Head of caudate nucleus (tissue), 42 donors: Measurements from ENCODE around the gene ASAP3.

Source experiments
- DNase-seq, 42 donors: peaks; one replicate each; pipeline versions ENCODE4 v3.0.0 to v3.0.0-alpha.2; 2020 to 2021; ENCODE audit warnings: mixed read lengths in 7 of 42
- intact Hi-C: fragments of 100-400 bp; cut with DNase I; formaldehyde crosslinking; loops from one replicate; pipeline ENCODE4 v1.15.0; 2022

The ASAP3 gene

GRCh38 chr1:23407016-23407630 lies 76.9 kb downstream of the ASAP3 start:
- no peak for DNase-seq
- intact Hi-C loops = no loop called here

GRCh38 chr1:23405946-23406345 lies 78.0 kb downstream of the ASAP3 start:
- intact Hi-C loops = no loop called here
- no peak for DNase-seq

DNA sequence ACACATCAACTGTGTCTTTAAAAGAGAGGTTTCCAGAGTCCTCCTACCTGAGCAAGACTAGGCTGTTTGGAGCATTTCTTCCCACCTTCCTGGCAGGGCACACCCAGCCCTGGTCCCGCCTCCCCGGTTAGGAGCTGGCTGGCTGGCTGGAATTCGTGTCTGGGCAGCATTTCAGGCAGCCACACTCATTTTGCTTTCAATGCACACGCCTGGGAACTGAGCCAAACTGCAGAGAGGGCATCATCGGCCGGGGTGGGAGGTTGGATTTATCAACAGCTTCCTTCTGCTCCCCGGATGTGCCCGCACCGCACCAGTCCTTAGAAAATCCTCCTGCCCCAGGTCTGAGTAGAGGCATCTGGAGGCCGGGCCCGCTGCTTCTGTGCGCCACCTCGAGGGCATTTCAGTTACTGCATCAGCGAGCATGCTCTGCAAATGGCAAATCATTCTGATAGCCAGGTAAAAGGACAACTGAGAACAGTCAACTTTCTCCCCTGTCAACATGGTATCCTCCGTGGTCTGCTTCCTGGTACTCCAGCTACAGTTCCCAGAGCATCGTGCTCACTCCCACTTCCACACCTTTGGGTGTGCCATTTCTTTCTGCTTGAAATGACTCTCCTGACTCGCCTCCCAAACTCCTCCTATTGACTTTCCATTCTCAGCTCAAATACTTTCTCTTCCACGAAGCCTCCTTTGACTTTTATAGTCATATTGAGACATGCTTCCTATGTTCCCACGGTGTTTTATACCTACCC lies 80.1 kb downstream of the ASAP3 start:
- peak; percentile 75 to 96 (median 91) for DNase-seq
- intact Hi-C loops = no loop called here

DNA sequence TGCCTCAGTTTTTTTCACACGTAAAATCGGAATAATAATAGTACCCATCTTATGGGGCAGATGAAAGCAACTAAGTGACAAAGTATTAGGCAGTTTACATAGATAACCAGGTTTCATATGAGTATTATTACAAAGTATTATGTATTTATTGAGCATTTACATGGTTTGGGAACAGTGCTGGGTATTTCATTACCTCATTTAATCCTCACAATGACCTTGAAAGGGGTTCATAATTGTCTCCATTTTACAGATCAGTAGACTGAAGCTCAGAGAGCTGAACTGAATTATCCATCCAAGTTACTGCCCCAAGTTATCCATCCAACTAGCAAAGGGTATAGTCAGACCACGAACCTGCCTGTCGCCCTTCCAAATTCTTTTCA lies 80.6 kb downstream of the ASAP3 start:
- intact Hi-C loops = no loop called here
- DNase-seq = no peak

GRCh38 chr1:23403038-23403336 lies 81.0 kb downstream of the ASAP3 start:
- intact Hi-C loops = no loop called here
- DNase-seq = peak in 1 of 42 donors; percentile 36

DNA sequence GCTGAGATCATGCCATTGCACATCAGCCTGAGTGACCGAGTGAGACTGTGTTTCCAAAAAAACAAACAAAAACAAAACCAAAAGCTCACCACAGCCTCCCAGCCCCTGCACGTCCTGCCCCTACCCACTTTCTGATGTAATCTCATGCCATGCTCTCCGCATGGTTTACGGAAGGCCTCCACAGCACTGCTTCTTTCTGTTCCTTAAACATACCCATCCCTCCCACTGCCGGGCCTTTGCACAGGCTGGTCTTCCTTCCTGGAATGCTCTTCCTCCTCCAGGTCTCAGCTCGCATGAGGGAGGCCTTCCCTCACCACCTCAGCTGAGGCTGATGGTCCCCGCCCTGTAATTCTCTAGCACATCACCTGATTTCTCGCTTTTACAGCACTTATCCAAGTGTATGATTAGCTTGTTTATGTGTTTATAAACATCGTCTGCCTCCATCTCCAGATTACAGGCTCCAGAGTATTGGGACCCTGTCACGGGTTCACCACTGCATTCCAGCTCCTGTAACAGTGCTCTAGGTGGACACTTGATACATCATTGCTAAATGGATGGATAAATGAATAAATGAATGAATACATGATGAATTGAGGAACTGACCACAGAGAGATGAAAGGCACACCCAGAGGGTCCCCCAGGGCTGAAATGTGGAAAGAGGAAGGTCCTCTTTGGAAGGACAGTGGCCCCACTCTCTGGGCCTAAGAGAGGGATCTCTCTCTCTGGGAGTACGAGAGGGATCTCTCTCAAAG lies 81.5 kb downstream of the ASAP3 start:
- peak in 14 of 42 donors; percentile 10 to 56 (median 27) for DNase-seq
- intact Hi-C loops = no loop called here

- no peak for DNase-seq
- intact Hi-C loops = no loop called here
These were observed 82.7 kb downstream of the ASAP3 start for GRCh38 chr1:23401313-23401712.

DNA sequence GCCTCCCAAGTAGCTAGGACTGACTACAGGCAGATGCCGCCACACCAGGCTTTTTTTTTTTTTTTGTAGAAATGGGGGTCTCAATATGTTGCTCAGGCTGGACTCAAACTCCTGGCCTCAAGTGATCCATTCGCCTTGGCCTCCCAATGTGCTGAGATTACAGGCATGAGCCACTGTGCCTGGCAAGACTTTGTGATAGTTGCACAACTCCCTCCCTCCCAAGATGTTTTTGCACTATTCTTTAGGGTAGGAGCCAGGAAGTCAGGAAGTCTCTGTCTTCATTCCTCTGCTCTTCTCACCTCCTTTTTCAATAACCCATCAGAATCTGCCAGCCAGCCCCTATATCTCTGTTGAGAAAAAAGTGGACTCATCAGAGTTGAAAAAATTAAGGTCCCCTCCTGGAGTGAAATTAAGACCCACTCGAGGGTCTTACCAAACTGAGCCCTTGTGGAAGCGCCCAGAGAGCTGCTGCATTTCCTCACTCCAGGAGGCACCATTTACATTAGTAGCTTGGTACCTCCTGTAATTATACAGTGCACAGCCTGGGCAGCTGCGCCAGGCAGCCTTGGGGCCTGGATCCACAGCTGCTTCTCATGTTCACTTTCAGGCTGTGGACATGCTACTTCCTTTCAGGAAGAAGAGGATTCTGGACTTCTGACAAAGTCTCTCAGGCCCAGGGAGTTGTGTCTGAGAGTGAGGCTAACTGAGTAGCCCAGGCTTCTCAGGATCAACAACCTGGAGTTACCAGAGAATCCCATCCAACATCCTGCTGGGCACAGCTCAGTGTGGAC lies 83.5 kb downstream of the ASAP3 start:
- intact Hi-C loops = no loop called here
- DNase-seq = no peak

DNA sequence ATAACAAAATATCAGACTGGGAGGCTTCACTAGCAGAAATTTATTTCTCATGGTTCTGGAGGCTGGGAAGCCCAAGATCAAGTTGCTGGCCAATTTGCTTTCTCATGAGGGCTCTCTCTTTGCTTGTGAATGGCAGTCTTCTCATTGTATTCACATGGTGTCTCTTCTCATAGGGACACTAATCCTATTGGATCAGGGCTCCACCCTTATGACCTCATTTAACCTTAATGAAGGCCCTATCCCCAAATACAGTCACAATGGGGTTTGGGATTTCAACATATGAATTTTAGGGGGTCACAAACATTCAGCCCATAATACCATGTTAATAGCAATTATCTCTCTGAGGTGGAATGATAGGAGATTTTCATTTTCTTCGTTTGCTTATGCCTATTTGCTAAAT lies 84.8 kb downstream of the ASAP3 start:
- DNase-seq = no peak

GRCh38 chr1:23397908-23398307 lies 86.1 kb downstream of the ASAP3 start:
- intact Hi-C loops = no loop called here
- DNase-seq = no peak

More for the DNA sequence above, 84.8 kb downstream of the ASAP3 start:
- intact Hi-C loops = no loop called here

DNA sequence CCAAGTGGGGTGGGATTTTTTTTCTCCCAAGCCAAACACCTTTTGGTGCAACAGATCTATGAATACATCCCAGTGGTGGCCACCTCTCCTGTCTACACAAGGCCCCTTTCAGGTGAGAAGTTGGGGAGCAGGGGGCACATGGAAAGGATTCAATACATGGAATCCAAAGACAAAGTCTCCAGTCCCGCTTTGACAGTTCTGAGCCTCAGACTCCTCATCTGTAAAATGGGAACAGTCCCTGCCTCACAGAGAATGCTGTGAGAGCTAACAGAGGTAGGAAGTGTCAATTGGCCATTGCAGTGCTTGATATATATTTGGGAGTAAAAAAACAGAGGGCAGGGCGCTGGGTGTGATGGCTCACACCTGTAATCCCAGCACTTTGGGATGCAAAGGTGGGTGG lies 87.6 kb downstream of the ASAP3 start:
- DNase-seq = no peak
- intact Hi-C loops = no loop called here

- intact Hi-C loops = no loop called here
- DNase-seq = no peak
These were observed 88.1 kb downstream of the ASAP3 start for GRCh38 chr1:23395849-23396248.

- DNase-seq = no peak
- intact Hi-C loops = no loop called here
These were observed 88.7 kb downstream of the ASAP3 start for GRCh38 chr1:23395154-23395724.

GRCh38 chr1:23394684-23395083 lies 89.3 kb downstream of the ASAP3 start:
- peak in 11 of 42 donors; percentile 15 to 74 (median 28) for DNase-seq
- intact Hi-C loops = no loop called here

DNA sequence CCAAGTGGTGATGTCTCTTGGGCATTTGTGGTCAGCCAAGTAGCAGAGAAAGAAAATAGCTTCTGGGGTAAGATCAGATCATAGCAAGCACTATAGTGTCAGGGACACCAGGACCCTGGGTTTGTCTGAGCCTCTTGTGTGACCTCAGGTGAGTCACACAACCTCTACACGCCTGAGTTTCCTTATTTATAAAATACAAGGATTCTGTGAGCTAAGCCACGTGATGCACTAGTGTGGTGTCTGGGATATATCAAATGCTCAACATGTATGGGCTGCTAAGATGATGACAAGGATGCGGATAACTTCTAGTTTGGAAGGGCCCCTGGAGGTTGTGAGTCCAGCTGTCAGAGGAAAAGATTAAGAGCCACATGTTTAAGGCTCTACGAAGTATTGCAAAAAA lies 89.8 kb downstream of the ASAP3 start:
- DNase-seq = no peak
- intact Hi-C loops = no loop called here

- intact Hi-C loops = no loop called here
- no peak for DNase-seq
These were observed 90.3 kb downstream of the ASAP3 start for GRCh38 chr1:23393706-23394105.

- DNase-seq = no peak
- intact Hi-C loops = no loop called here
These were observed 91.7 kb downstream of the ASAP3 start for GRCh38 chr1:23392125-23392855.

- DNase-seq = no peak
- intact Hi-C loops = no loop called here
These were observed 94.1 kb downstream of the ASAP3 start for GRCh38 chr1:23389837-23390321.

DNA sequence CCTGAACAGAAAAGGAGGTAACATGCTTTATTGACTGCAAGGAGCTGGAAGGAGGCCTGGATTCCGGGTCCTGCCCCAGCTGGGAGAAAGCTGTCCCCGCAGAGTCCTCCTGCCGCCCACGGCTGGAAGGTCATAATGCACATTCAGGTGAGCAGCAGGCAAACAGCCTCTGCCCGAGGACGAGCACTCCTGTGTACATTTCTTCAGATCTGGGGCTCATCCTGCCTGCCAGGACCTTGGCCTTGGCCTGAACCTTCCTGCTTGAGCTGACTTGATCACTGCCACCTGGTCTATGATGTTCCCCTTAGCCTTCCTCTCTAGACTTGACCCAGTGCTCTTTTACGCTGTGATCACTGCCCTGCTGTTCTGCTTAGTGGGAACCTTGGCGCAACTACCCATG lies 96.5 kb downstream of the ASAP3 start:
- intact Hi-C loops = no loop called here

More for the DNA sequence above, 96.5 kb downstream of the ASAP3 start:
- no peak for DNase-seq
